GM12878 (cell line): ENCODE data around the gene STRA8. TPM values are rescaled to one million over a fixed set of nuclear protein-coding genes. Genes with fewer than 3 reads are reported as not detected.

Experiments used
- ATAC-seq: fragments of 200-7000 bp; cut with Tn5 transposase; 3 replicates; pipeline ENCODE4 v1.9.1; 2020; ENCODE audit warnings: mild to moderate bottlenecking, moderate library complexity
- BruUV-seq: library from RNA; stranded (reverse); fragments of 400-500 nt; replicated peaks from 2 replicates; lab custom pipeline; 2021; lab: Mats Ljungman, UMichigan
- CTCF ChIA-PET: fragments of 300-600 bp; sonication (Branson Sonifier 250); formaldehyde crosslinking; extraction: SDS; loops from one replicate; lab custom pipeline; 2021; ENCODE audit warnings: inconsistent platforms; lab: Yijun Ruan, JAX
- POLR2A ChIA-PET: fragments of 350-600 bp; formaldehyde crosslinking; extraction: SDS; loops from one replicate; lab custom pipeline; 2021; ENCODE audit warnings: inconsistent platforms; lab: Charles Lee
- RAD21 ChIA-PET: fragments of 300-600 bp; sonication (Branson Sonifier 250); formaldehyde crosslinking; loops from one replicate; lab custom pipeline; 2023; ENCODE audit warnings: antibody characterized with exemption; ENCODE audit not compliant: unreplicated experiment; lab: Charles Lee
- SMC1A ChIA-PET: fragments of 300-600 bp; sonication (Branson Sonifier 250); formaldehyde crosslinking; loops from one replicate; lab custom pipeline; 2023; ENCODE audit not compliant: unreplicated experiment, uncharacterized antibody; lab: Charles Lee
- DNase-seq: peaks from one replicate; pipeline ENCODE4 v3.0.0-alpha.2; 2011; ENCODE audit warnings: low read depth, low spot score
- FAIRE-seq: peaks from 3 replicates; lab custom pipeline; 2011; peaks lifted over from hg19 to GRCh38; lab: Jason Lieb, UNC
- H2AFZ ChIP-seq: 2 replicates; pipeline ENCODE4 v1.6.0; 2011; ENCODE audit warnings: low read depth, low read length, control low read depth; ENCODE audit not compliant: control insufficient read depth
- H3K27ac ChIP-seq: 2 replicates; pipeline ENCODE4 v1.5.1; 2011; ENCODE audit warnings: control low read depth; ENCODE audit not compliant: control insufficient read depth, insufficient read depth
- H3K27me3 ChIP-seq, 2 experiments: replicated peaks in 1 of 2; 2 replicates each; pipeline versions ENCODE4 v1.6.0 to v1.6.1; 2011; ENCODE audit warnings: low read length in 1 of 2; ENCODE audit not compliant: control insufficient read depth in 2 of 2, insufficient read depth in 2 of 2
- H3K36me3 ChIP-seq, 2 experiments: 2 replicates each; pipeline ENCODE4 v1.5.1; 2011; ENCODE audit warnings: low read length in 1 of 2; ENCODE audit not compliant: control insufficient read depth in 2 of 2, insufficient read depth in 2 of 2
- H3K4me1 ChIP-seq: 2 replicates; pipeline ENCODE4 v1.6.1; 2011; ENCODE audit warnings: mild to moderate bottlenecking, low read length, moderate library complexity, mixed read lengths; ENCODE audit not compliant: control insufficient read depth, insufficient read depth
- H3K4me2 ChIP-seq: 2 replicates; pipeline ENCODE4 v1.6.0; 2011; ENCODE audit warnings: control low read depth; ENCODE audit not compliant: control insufficient read depth, insufficient read depth
- H3K4me3 ChIP-seq: fragments of 200-600 bp; sonication (generic); 2 replicates; pipeline ENCODE4 v1.5.1; 2016
- H3K79me2 ChIP-seq: 2 replicates; pipeline ENCODE4 v1.6.0; 2011; ENCODE audit warnings: low read length; ENCODE audit not compliant: control insufficient read depth, insufficient read depth
- H3K9ac ChIP-seq: 2 replicates; pipeline ENCODE4 v1.8.0; 2011; ENCODE audit warnings: low read length, control low read depth, mixed read lengths; ENCODE audit not compliant: control insufficient read depth, insufficient read depth
- H3K9me3 ChIP-seq: replicated peaks from 3 replicates; pipeline ENCODE4 v1.5.1; 2011; ENCODE audit warnings: mild to moderate bottlenecking, low read length; ENCODE audit not compliant: control insufficient read depth, insufficient read depth
- H4K20me1 ChIP-seq: 2 replicates; pipeline ENCODE4 v1.6.0; 2011; ENCODE audit not compliant: control insufficient read depth, insufficient read depth
- BHLHE40 ChIP-seq, 2 experiments: fragments of 450-650 bp in 1 of 2; IDR thresholded peaks; 2 replicates each; pipeline ENCODE4 v1.6.1; 2011 to 2017; ENCODE audit warnings: low read depth in 2 of 2, borderline replicate concordance in 1 of 2, improper control_type of control experiment in 1 of 2, low read length in 1 of 2, mild to moderate bottlenecking in 1 of 2
- CREM ChIP-seq: IDR thresholded peaks from 2 replicates; pipeline ENCODE4 v1.6.1; 2014; ENCODE audit warnings: antibody characterized with exemption, low read depth
- MTA3 ChIP-seq: IDR thresholded peaks from 2 replicates; pipeline ENCODE4 v1.6.1; 2012; ENCODE audit warnings: low read length, inconsistent platforms, borderline replicate concordance
- MXI1 ChIP-seq: fragments of 150-350 bp; IDR thresholded peaks from 2 replicates; pipeline ENCODE4 v1.6.1; 2011; ENCODE audit warnings: low read depth, mild to moderate bottlenecking, inconsistent platforms, low read length, improper control_type of control experiment
- RAD21 ChIP-seq: IDR thresholded peaks from 2 replicates; pipeline ENCODE4 v1.6.1; 2011; ENCODE audit warnings: mild to moderate bottlenecking, low read depth, low read length, moderate library complexity; ENCODE audit not compliant: insufficient read depth
- RAD51 ChIP-seq: fragments of 450-650 bp; IDR thresholded peaks from 2 replicates; pipeline ENCODE4 v1.6.1; 2016; ENCODE audit warnings: moderate library complexity, mild to moderate bottlenecking, inconsistent platforms
- SMARCA5 ChIP-seq: fragments of 450-650 bp; IDR thresholded peaks from 2 replicates; pipeline ENCODE4 v1.6.1; 2017; ENCODE audit warnings: mild to moderate bottlenecking
- SMC3 ChIP-seq: IDR thresholded peaks from 2 replicates; pipeline ENCODE4 v1.6.1; 2011; ENCODE audit warnings: low read length, improper control_type of control experiment, borderline replicate concordance
- STAT3 ChIP-seq: IDR thresholded peaks from 2 replicates; pipeline ENCODE4 v1.6.1; 2011; ENCODE audit warnings: low read depth, low read length, improper control_type of control experiment
- YY1 ChIP-seq: IDR thresholded peaks from 2 replicates; pipeline ENCODE4 v1.6.1; 2011; ENCODE audit warnings: low read depth, mild to moderate bottlenecking, low read length
- ZNF207 ChIP-seq: fragments of 450-650 bp; IDR thresholded peaks from 2 replicates; pipeline ENCODE4 v1.6.1; 2014; ENCODE audit warnings: antibody characterized with exemption, mild to moderate bottlenecking, borderline replicate concordance
- WGBS: methylation state at CpG from one replicate; pipeline ENCODE4 v1.1.6; 2016; ENCODE audit warnings: low lambda C conversion rate; ENCODE audit not compliant: insufficient replicate concordance, insufficient coverage; ENCODE audit errors: missing lambda C conversion rate; 5-methylcytosine and 5-hydroxymethylcytosine counted together
- in situ Hi-C: fragments of 300-500 bp; cut with MboI; formaldehyde crosslinking; loops from 9 replicates; pipeline ENCODE4 v1.14.3; 2018; ENCODE audit warnings: mixed read lengths
- intact Hi-C: fragments of 100-400 bp; cut with micrococcal nuclease; formaldehyde crosslinking; loops from one replicate; pipeline ENCODE4 v1.14.2; 2022; ENCODE audit not compliant: unreplicated experiment
- polyA plus RNA-seq, 11 experiments: library from polyadenylated mRNA; depleted of rRNA in 4 of 11; unstranded in 6 of 11; stranded (reverse) in 5 of 11; fragments of >200 nt; fragmentation: Nextera tagmentation in 4 of 11; fragmentation: Illumina TruSeq in 1 of 11; extraction: Ambion mirVana in 4 of 11; extraction: Trizol in 1 of 11; gene quantifications; 1 replicate in 1 of 11; 2 replicates in 10 of 11; pipeline versions ENCODE4 v1.2.1 to v1.2.3, GENCODE V29; 2011 to 2016; ENCODE audit warnings: inconsistent platforms in 2 of 11, missing spikeins in 2 of 11, low read depth in 1 of 11
- total RNA-seq, 4 experiments: library from RNA; depleted of rRNA in 3 of 4; stranded (reverse); fragments of >200 nt in 3 of 4; fragmentation: Illumina TruSeq in 1 of 4; extraction: Trizol in 1 of 4; gene quantifications; 2 replicates each; pipeline versions ENCODE4 v1.2.1 to v1.2.3, GENCODE V29; 2013 to 2021
- TF ChIP-seq, protein P1 (sequence below), 3 experiments: IDR thresholded peaks in 2 of 3; conservative IDR thresholded peaks in 1 of 3; 2 replicates each; pipeline ENCODE4 v1.5.1; 2011; ENCODE audit warnings: low read depth in 3 of 3, low read length in 3 of 3, mild to moderate bottlenecking in 3 of 3, control low read depth in 2 of 3, moderate library complexity in 2 of 3, inconsistent platforms in 1 of 3, mixed read lengths in 1 of 3; ENCODE audit not compliant: control insufficient read depth in 2 of 3, insufficient read depth in 1 of 3; ENCODE audit errors: extremely low read depth in 1 of 3

The STRA8 gene
- total and polyA plus RNA-seq, 10 of the 15 experiments (the other 5 are each of a cell fraction or from before 2014, with no cell fraction given): 0.15 TPM; not detected in 9

DNA sequence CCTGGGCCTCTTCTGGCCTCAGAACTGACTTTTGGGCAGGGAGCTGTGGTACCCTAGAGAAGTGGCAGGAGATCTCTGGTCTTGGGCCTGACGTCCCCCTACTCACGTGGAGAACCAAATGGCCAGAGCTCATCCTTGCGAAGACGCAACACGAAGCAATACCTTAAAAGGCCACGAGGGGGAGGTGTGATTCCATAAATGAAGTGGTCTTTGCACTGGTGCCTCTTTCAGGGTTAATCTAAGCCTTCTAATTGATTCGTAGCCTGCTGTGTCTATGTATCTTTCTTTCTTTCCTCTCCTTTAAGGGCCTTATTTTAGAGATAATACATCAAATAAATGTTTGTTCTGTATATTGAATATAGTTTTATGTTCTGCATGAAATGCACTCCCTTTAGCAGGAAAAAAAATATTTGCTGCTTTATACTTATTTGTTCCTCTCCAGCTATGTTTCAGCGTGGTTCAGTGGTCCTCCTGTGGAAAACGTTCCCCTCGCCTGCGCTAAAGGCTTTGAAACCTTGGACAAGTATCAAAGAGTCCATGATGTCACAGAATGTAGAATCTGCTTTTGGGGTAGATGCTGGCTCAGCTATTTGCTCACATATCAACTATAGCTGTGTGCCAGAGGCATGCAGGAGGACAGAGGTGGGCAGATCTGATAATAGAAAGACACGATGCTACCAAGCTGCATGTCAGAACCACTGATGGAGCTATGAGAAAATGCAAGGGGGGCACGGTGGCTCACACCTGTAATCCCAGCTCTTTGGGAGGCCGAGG is 41.0 kb downstream of the STRA8 start:
- intact Hi-C loops: loop anchor here (5.0 kb wide), 1 partner anchor 87 kb away; no protein-coding TSS in a partner anchor
- Histone ChIP-seq H3K27ac (no peak overlapping the region), H3K9me3 (no peaks in the 10 kb centered on the region; the same call in 2 of the 3 replicates), H3K4me3 (no peak overlapping the region), H4K20me1 (no peaks in the 10 kb centered on the region), H3K79me2 (no peaks in the 10 kb centered on the region), H3K4me1 (no peaks in the 10 kb centered on the region), H3K27me3 (no peaks in the 10 kb centered on the region), H2AFZ (no peak overlapping the region), H3K4me2 (no peak overlapping the region), H3K9ac (no peak overlapping the region), H3K36me3 (no peaks in the 10 kb centered on the region)
- ChIA-PET POLR2A (interaction anchor here (0.6 to 1.6 kb wide), 4 partner anchors 11 to 390 kb away, joined by 3 to 8 read pairs (median 4); no protein-coding TSS in a partner anchor), RAD21 (interaction anchor here (0.6 to 3.2 kb wide), 27 partner anchors 8 to 793 kb away, joined by 3 to 29 read pairs (median 4); partner anchors contain the start of gene WDR91), CTCF (interaction anchor here (0.5 to 4.8 kb wide), 75 partner anchors 8 to 663 kb away, joined by 3 to 72 read pairs (median 4); partner anchors contain the start of genes CNOT4, CYREN and NUP205), SMC1A (interaction anchor here (0.6 to 3.9 kb wide), 42 partner anchors 8 to 760 kb away, joined by 3 to 20 read pairs (median 4); partner anchors contain the start of gene CYREN)
- DNase-seq (peak; percentile 45), FAIRE-seq (peak; percentile 88), ATAC-seq (peak; percentile 98)
- 14% methylated on average over 14 of the region's 14 CpGs for WGBS
- no TSS peak for BruUV-seq
- in situ Hi-C loops: loop anchor here (5.0 kb wide), 1 partner anchor 373 kb away; no protein-coding TSS in a partner anchor
- TF ChIP-seq RAD51 (no peak), SMARCA5 (0 out of 2 replicates have a peak, but pooled peaks have one; percentile 25), MXI1 (no peak), RAD21 (peak; percentile 81), BHLHE40 (IDR thresholded peaks at IDR 0.05; ENCODE audit: borderline replicate concordance in 1 of 2, low read depth in 2 of 2, low read length in 1 of 2) (peak in 1 of 2 experiments; percentile 51; a peak in 1 of 4 replicates), STAT3 (no peak), YY1 (0 out of 2 replicates have a peak, but pooled peaks have one; percentile 16), SMC3 (peak; percentile 71), MTA3 (no peak), ZNF207 (no peak), CREM (0 out of 2 replicates have a peak, but pooled peaks have one; percentile 9)
- TF ChIP-seq, protein P1, sequence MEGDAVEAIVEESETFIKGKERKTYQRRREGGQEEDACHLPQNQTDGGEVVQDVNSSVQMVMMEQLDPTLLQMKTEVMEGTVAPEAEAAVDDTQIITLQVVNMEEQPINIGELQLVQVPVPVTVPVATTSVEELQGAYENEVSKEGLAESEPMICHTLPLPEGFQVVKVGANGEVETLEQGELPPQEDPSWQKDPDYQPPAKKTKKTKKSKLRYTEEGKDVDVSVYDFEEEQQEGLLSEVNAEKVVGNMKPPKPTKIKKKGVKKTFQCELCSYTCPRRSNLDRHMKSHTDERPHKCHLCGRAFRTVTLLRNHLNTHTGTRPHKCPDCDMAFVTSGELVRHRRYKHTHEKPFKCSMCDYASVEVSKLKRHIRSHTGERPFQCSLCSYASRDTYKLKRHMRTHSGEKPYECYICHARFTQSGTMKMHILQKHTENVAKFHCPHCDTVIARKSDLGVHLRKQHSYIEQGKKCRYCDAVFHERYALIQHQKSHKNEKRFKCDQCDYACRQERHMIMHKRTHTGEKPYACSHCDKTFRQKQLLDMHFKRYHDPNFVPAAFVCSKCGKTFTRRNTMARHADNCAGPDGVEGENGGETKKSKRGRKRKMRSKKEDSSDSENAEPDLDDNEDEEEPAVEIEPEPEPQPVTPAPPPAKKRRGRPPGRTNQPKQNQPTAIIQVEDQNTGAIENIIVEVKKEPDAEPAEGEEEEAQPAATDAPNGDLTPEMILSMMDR (IDR thresholded peaks at IDR 0.05 in 2 of 3, conservative IDR thresholded peaks at IDR 0.05 in 1 of 3; ENCODE audit: control insufficient read depth in 2 of 3, extremely low read depth in 1 of 3, insufficient read depth in 1 of 3, low read depth in 3 of 3, low read length in 3 of 3): peak; percentile 75 to 86 (median 81); a peak in 5 of 6 replicates
